RPMI7951 (cell line): ENCODE results near the gene TMPRSS2. TPM values are rescaled to one million over a fixed set of nuclear protein-coding genes. Genes with fewer than 3 reads are reported as not detected.

Source experiments
- DNase-seq: peaks from one replicate; pipeline ENCODE4 v3.0.0-alpha.2; 2012; ENCODE audit warnings: low read depth
- total RNA-seq: library from RNA; depleted of rRNA; stranded (reverse); fragments of >200 nt; shearing (Covaris generic); gene quantifications from 2 replicates; pipeline ENCODE4 v1.2.3, GENCODE V29; 2014

TMPRSS2 gene
- total RNA-seq, 1 experiment from 2014 or later: not detected

GRCh38 chr21:41449613-41450012, 58.3 kb downstream of the TMPRSS2 start:
- no peak for DNase-seq

GRCh38 chr21:41447356-41447755, 60.6 kb downstream of the TMPRSS2 start:
- no peak for DNase-seq

GRCh38 chr21:41446586-41446985, 61.4 kb downstream of the TMPRSS2 start:
- no peak for DNase-seq

GRCh38 chr21:41445465-41445862, 62.5 kb downstream of the TMPRSS2 start:
- no peak for DNase-seq

GRCh38 chr21:41444703-41445464, 63.1 kb downstream of the TMPRSS2 start:
- no peak for DNase-seq

GRCh38 chr21:41443562-41443961, 64.4 kb downstream of the TMPRSS2 start:
- no peak for DNase-seq

GRCh38 chr21:41442481-41443186, 65.3 kb downstream of the TMPRSS2 start:
- no peak for DNase-seq

- no peak for DNase-seq
These were observed 66.4 kb downstream of the TMPRSS2 start for GRCh38 chr21:41441546-41441945.

GRCh38 chr21:41439248-41439647, 68.7 kb downstream of the TMPRSS2 start:
- DNase-seq: no peak

- DNase-seq: no peak
These were observed 69.4 kb downstream of the TMPRSS2 start for GRCh38 chr21:41438425-41439113.

- DNase-seq: no peak
These were observed 70.2 kb downstream of the TMPRSS2 start for GRCh38 chr21:41437729-41438128.

GRCh38 chr21:41435706-41436105, 72.3 kb downstream of the TMPRSS2 start:
- no peak for DNase-seq

- no peak for DNase-seq
These were observed 74.4 kb downstream of the TMPRSS2 start for GRCh38 chr21:41433566-41433965.

- no peak for DNase-seq
These were observed 75.1 kb downstream of the TMPRSS2 start for GRCh38 chr21:41432562-41433460.

GRCh38 chr21:41431788-41432548, 76.0 kb downstream of the TMPRSS2 start:
- no peak for DNase-seq

GRCh38 chr21:41429925-41430491, 78.0 kb downstream of the TMPRSS2 start:
- DNase-seq: no peak

- no peak for DNase-seq
These were observed 78.7 kb downstream of the TMPRSS2 start for GRCh38 chr21:41429305-41429704.

GRCh38 chr21:41428847-41429246, 79.1 kb downstream of the TMPRSS2 start:
- no peak for DNase-seq

GRCh38 chr21:41428311-41428710, 79.6 kb downstream of the TMPRSS2 start:
- no peak for DNase-seq

- DNase-seq: no peak
These were observed 80.4 kb downstream of the TMPRSS2 start for GRCh38 chr21:41427556-41427955.
